Lung (tissue), 12 donors: Measurements from ENCODE around the gene AGBL4. TPM values are rescaled to one million over a fixed set of nuclear protein-coding genes. Genes with fewer than 3 reads are reported as not detected.
"Not testable (repeated sequence)": the region's sequence is repeated elsewhere in the genome, so short reads cannot be mapped to it uniquely, and the experiment has no call there.

ENCODE experiments used
- ATAC-seq: fragments of 200-7000 bp; cut with Tn5 transposase; one replicate; pipeline ENCODE4 v1.9.1; 2020; ENCODE audit warnings: moderate number of reproducible peaks; ENCODE audit not compliant: insufficient read depth, low FRiP score
- DNase-seq, 3 donors: peaks; one replicate each; pipeline ENCODE4 v3.0.0-alpha.2; 2013 to 2017
- H3K27ac ChIP-seq, 2 donors: one replicate each; pipeline ENCODE4 v1.5.1; 2013; ENCODE audit warnings: mild to moderate bottlenecking in 2 of 2, moderate library complexity in 2 of 2, control low read depth in 1 of 2, inconsistent platforms in 1 of 2, low read depth in 1 of 2, low read length in 1 of 2
- H3K27me3 ChIP-seq, 3 donors: one replicate each; pipeline ENCODE4 v1.5.1; 2013; ENCODE audit warnings: low read length in 2 of 3; ENCODE audit not compliant: control insufficient read depth in 3 of 3, insufficient read depth in 3 of 3
- H3K36me3 ChIP-seq, 4 donors: one replicate each; pipeline ENCODE4 v1.5.1; 2013; ENCODE audit warnings: low read length in 4 of 4, mild to moderate bottlenecking in 1 of 4, moderate library complexity in 1 of 4; ENCODE audit not compliant: control insufficient read depth in 4 of 4, insufficient read depth in 4 of 4
- H3K4me1 ChIP-seq, 5 donors: one replicate each; pipeline ENCODE4 v1.5.1; 2013; ENCODE audit warnings: low read length in 5 of 5, mild to moderate bottlenecking in 2 of 5, moderate library complexity in 1 of 5; ENCODE audit not compliant: control insufficient read depth in 5 of 5, insufficient read depth in 5 of 5
- H3K4me3 ChIP-seq: one replicate; pipeline ENCODE4 v1.5.1; 2013; ENCODE audit warnings: mild to moderate bottlenecking, control low read depth, moderate library complexity
- H3K9ac ChIP-seq, 2 donors: one replicate each; pipeline ENCODE4 v1.5.1; 2013; ENCODE audit warnings: low read length in 2 of 2, control low read depth in 1 of 2; ENCODE audit not compliant: insufficient read depth in 1 of 2
- H3K9me3 ChIP-seq, 4 donors: one replicate each; pipeline ENCODE4 v1.5.1; 2013; ENCODE audit warnings: low read length in 3 of 4, mild to moderate bottlenecking in 1 of 4, moderate library complexity in 1 of 4; ENCODE audit not compliant: control insufficient read depth in 4 of 4, insufficient read depth in 3 of 4
- CTCF ChIP-seq: IDR thresholded peaks from 2 replicates; pipeline ENCODE4 v1.5.1; 2012; ENCODE audit warnings: mild to moderate bottlenecking; ENCODE audit errors: control extremely low read depth, extremely low read depth
- WGBS, 2 donors: extraction: QIAGEN DNeasy Blood & Tissue Kit; methylation state at CpG; one replicate each; pipeline ENCODE4 v1.1.7; 2013; 5-methylcytosine and 5-hydroxymethylcytosine counted together
- polyA plus RNA-seq, 2 donors: library from polyadenylated mRNA; stranded (reverse); fragments of 200-250 nt; gene quantifications; one replicate each; pipeline ENCODE4 v1.2.1, GENCODE V29; 2013
- total RNA-seq, 2 donors: library from RNA; depleted of rRNA in 1 of 2; stranded (reverse); fragments of >200 nt in 1 of 2; gene quantifications; one replicate each; pipeline ENCODE4 v1.2.1, GENCODE V29; 2014 to 2021
- donor health status: control.
- donor health status: control.
- donor health status: Bipolar disorder and iron deficiency.
- donor health status: healthy.
- donor health status: DM: yes; HTN: yes; CAD: no.

Gene AGBL4
- total and polyA plus RNA-seq, 4 donors = 0.24 to 7.5 (median 2.6) TPM

GRCh38 chr1:50027794-50028193 lies 4.0 kb upstream of the AGBL4 start:
- Histone ChIP-seq H3K27ac (no peak overlapping the region), H3K4me1 (peaks cover 0 to 4% (median 0%) of the 10 kb centered on the region in 5 donors), H3K9me3 (no peaks in the 10 kb centered on the region), H3K36me3 (no peaks in the 10 kb centered on the region), H3K4me3 (no peak overlapping the region), H3K27me3 (peaks cover 0 to 2% (median 0%) of the 10 kb centered on the region in 3 donors), H3K9ac (no peak overlapping the region)
- ATAC-seq = no peak
- WGBS, 2 donors = 50 to 79% methylated on average over 1 of the region's 1 CpG
- peak in 1 of 3 donors; percentile 1 for DNase-seq
- no peak for TF ChIP-seq CTCF

- no peak for ATAC-seq
- 16 to 42% methylated on average over 1 of the region's 1 CpG for WGBS, 2 donors
Measured at GRCh38 chr1:49995734-49996133, 28.0 kb downstream of the AGBL4 start.

GRCh38 chr1:49971088-49971487 lies 52.7 kb downstream of the AGBL4 start:
- no peak for ATAC-seq
- H3K27ac ChIP-seq = no peak overlapping the region
- 70 to 81% methylated on average over 2 of the region's 2 CpGs for WGBS, 2 donors
- no peak for DNase-seq
- no peak overlapping the region for H3K4me3 ChIP-seq
- no peaks in the 10 kb centered on the region for H3K27me3 ChIP-seq
- TF ChIP-seq CTCF = no peak
- H3K9me3 ChIP-seq = no peaks in the 10 kb centered on the region
- peaks cover 0 to 1% (median 0%) of the 10 kb centered on the region in 5 donors for H3K4me1 ChIP-seq
- no peaks in the 10 kb centered on the region for H3K36me3 ChIP-seq
- H3K9ac ChIP-seq = no peak overlapping the region

More at GRCh38 chr1:49995734-49996133, 28.0 kb downstream of the AGBL4 start:
- H3K4me3 ChIP-seq = no peak overlapping the region
- no peak for DNase-seq
- H3K9me3 ChIP-seq = peaks cover 0 to 8% (median 5%) of the 10 kb centered on the region in 4 donors
- TF ChIP-seq CTCF = no peak
- H3K27me3 ChIP-seq = no peaks in the 10 kb centered on the region
- H3K4me1 ChIP-seq = no peaks in the 10 kb centered on the region
- no peak overlapping the region for H3K9ac ChIP-seq
- H3K36me3 ChIP-seq = no peaks in the 10 kb centered on the region
- H3K27ac ChIP-seq = no peak overlapping the region

- no peaks in the 10 kb centered on the region for H3K27me3 ChIP-seq
- H3K4me1 ChIP-seq = no peaks in the 10 kb centered on the region
- TF ChIP-seq CTCF = no peak
- H3K4me3 ChIP-seq = no peak overlapping the region
- peaks cover 0 to 2% (median 0%) of the 10 kb centered on the region in 4 donors for H3K9me3 ChIP-seq
- ATAC-seq (no peak), DNase-seq (no peak)
- H3K9ac ChIP-seq = no peak overlapping the region
- H3K27ac ChIP-seq = no peak overlapping the region
- WGBS, 2 donors = 67% methylated on average over 3 of the region's 3 CpGs
- no peaks in the 10 kb centered on the region for H3K36me3 ChIP-seq
Measured at GRCh38 chr1:49951385-49951784, 72.4 kb downstream of the AGBL4 start.

- not testable (repeated sequence) for H3K9ac ChIP-seq, DNase-seq, H3K36me3 ChIP-seq, ATAC-seq, H3K27me3 ChIP-seq, H3K4me1 ChIP-seq, H3K4me3 ChIP-seq, H3K27ac ChIP-seq
- H3K9me3 ChIP-seq = peaks cover 0 to 14% (median 1%) of the 10 kb centered on the region in 4 donors
- 88 to 96% methylated on average over 11 of the region's 11 CpGs for WGBS, 2 donors
Measured at GRCh38 chr1:49915301-49915700, 108.5 kb downstream of the AGBL4 start.
